Neutrophil (primary cell): Measurements from ENCODE around the gene AOC3.

Experiments used
- H3K27ac ChIP-seq: fragments of 200-600 bp; sonication (generic); 2 replicates; pipeline ENCODE4 v1.5.1; 2016; ENCODE audit warnings: mild to moderate bottlenecking, moderate library complexity
- H3K27me3 ChIP-seq: fragments of 200-600 bp; sonication (generic); 2 replicates; pipeline ENCODE4 v1.6.0; 2016; ENCODE audit warnings: mild to moderate bottlenecking
- H3K36me3 ChIP-seq: fragments of 200-600 bp; sonication (generic); 2 replicates; pipeline ENCODE4 v1.5.1; 2017
- H3K4me1 ChIP-seq, 2 experiments: fragments of 200-600 bp in 1 of 2; sonication (generic) in 1 of 2; 1 replicate in 1 of 2; 2 replicates in 1 of 2; pipeline versions ENCODE4 v1.5.1 to v1.6.1; 2013 to 2016; ENCODE audit warnings: low read depth in 1 of 2, low read length in 1 of 2, mild to moderate bottlenecking in 1 of 2, moderate library complexity in 1 of 2; ENCODE audit not compliant: control insufficient read depth in 1 of 2, insufficient read depth in 1 of 2
- H3K4me3 ChIP-seq, 2 experiments: fragments of 200-600 bp in 1 of 2; sonication (generic) in 1 of 2; 1 replicate in 1 of 2; 2 replicates in 1 of 2; pipeline ENCODE4 v1.5.1; 2013 to 2016; ENCODE audit warnings: low read depth in 1 of 2, low read length in 1 of 2, mild to moderate bottlenecking in 1 of 2, moderate library complexity in 1 of 2
- H3K9me3 ChIP-seq: fragments of 200-600 bp; sonication (generic); 2 replicates; pipeline ENCODE4 v1.5.1; 2016
- TF ChIP-seq, protein P1 (sequence below): fragments of 200-600 bp; sonication (generic); IDR thresholded peaks from 2 replicates; pipeline ENCODE4 v1.5.1; 2016; ENCODE audit warnings: antibody characterized with exemption

Gene AOC3

DNA sequence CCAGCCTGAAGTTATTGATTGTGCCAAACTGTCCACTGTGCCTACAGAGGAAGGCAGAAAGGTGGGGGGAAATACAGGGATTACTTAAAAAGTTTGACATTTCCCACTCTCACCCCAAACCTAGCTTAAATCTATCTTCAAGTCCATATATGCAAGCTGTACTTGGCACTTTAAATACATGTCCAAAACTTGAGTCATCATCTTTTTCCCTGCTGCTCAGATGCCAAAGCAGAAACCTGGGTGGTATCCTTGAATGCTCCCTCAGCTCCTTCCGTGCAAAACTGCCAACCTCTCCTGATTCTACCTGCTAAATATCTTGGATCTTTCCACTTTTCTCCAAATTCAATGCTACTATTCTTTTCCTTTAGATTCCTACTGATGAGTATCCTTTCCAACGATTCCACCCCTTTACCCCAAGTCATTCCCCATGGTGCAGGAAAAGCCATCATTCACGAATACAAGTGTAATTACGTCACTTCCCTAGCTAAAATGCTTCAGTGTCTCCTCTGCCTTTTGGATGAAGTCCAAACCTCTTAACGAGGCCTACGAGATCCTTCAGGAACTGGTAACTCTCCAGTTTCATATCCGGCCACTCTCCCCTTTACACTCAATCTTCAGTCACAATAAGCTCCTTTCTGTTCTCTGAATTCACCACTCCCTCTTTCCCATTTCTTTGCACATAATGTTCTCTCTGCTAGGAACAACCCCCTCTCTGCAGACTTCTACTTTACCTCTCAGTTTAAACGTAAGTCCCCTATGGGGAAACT, 36.2 kb upstream of the AOC3 start:
- Histone ChIP-seq H3K36me3 (peaks cover 97% of the 10 kb centered on the region), H3K9me3 (no peaks in the 10 kb centered on the region), H3K4me3 (no peak overlapping the region), H3K27ac (no peak overlapping the region), H3K27me3 (no peaks in the 10 kb centered on the region), H3K4me1 (no peaks in the 10 kb centered on the region)
- TF ChIP-seq, protein P1, sequence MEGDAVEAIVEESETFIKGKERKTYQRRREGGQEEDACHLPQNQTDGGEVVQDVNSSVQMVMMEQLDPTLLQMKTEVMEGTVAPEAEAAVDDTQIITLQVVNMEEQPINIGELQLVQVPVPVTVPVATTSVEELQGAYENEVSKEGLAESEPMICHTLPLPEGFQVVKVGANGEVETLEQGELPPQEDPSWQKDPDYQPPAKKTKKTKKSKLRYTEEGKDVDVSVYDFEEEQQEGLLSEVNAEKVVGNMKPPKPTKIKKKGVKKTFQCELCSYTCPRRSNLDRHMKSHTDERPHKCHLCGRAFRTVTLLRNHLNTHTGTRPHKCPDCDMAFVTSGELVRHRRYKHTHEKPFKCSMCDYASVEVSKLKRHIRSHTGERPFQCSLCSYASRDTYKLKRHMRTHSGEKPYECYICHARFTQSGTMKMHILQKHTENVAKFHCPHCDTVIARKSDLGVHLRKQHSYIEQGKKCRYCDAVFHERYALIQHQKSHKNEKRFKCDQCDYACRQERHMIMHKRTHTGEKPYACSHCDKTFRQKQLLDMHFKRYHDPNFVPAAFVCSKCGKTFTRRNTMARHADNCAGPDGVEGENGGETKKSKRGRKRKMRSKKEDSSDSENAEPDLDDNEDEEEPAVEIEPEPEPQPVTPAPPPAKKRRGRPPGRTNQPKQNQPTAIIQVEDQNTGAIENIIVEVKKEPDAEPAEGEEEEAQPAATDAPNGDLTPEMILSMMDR, result no peak

DNA sequence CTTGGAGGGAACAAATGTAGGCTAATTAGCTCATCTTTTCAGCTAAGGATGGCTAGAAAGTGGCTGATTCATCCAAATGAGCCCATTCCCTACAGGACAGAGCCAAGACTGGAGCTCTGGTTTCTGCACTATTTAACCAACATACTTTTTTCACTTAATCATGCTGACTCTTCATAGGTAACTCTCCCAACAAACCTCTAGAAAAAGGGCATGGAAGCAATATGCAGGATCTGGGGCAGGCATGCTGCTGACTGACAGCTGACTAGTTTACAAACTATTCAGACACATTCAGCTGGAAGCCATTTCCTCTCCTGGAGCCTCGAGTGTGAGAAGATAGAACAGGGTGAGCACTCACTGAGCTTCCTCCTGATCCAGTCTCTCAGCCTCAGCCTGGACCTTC, 33.1 kb upstream of the AOC3 start:
- no peak overlapping the region for H3K4me3 ChIP-seq
- TF ChIP-seq, protein P1, result no peak
- H3K4me1 ChIP-seq, result peaks cover 0 to 1% of the 10 kb centered on the region in 2 experiments
- peaks cover 95% of the 10 kb centered on the region for H3K36me3 ChIP-seq
- no peaks in the 10 kb centered on the region for H3K9me3 ChIP-seq
- no peak overlapping the region for H3K27ac ChIP-seq
- no peaks in the 10 kb centered on the region for H3K27me3 ChIP-seq

GRCh38 chr17:42818379-42818778, 32.6 kb upstream of the AOC3 start:
- H3K27ac ChIP-seq, result no peak overlapping the region
- H3K4me3 ChIP-seq, result no peak overlapping the region
- no peaks in the 10 kb centered on the region for H3K9me3 ChIP-seq
- peaks cover 3 to 7% of the 10 kb centered on the region in 2 experiments for H3K4me1 ChIP-seq
- TF ChIP-seq, protein P1, result no peak
- H3K27me3 ChIP-seq, result no peaks in the 10 kb centered on the region
- peaks cover 90% of the 10 kb centered on the region for H3K36me3 ChIP-seq

- H3K36me3 ChIP-seq, result peaks cover 73% of the 10 kb centered on the region
- no peaks in the 10 kb centered on the region for H3K27me3 ChIP-seq
- no peak overlapping the region for H3K4me3 ChIP-seq
- no peaks in the 10 kb centered on the region for H3K9me3 ChIP-seq
- TF ChIP-seq, protein P1, result peak; percentile 63
- H3K4me1 ChIP-seq, result peaks cover 11 to 16% of the 10 kb centered on the region in 2 experiments
- no peak overlapping the region for H3K27ac ChIP-seq
These were observed 31.0 kb upstream of the AOC3 start for GRCh38 chr17:42819939-42820535.

- Histone ChIP-seq H3K4me3 (no peak overlapping the region), H3K27ac (no peak overlapping the region), H3K9me3 (no peaks in the 10 kb centered on the region), H3K36me3 (peaks cover 62% of the 10 kb centered on the region), H3K27me3 (no peaks in the 10 kb centered on the region), H3K4me1 (peaks cover 11 to 16% of the 10 kb centered on the region in 2 experiments)
- TF ChIP-seq, protein P1, result no peak
These were observed 29.8 kb upstream of the AOC3 start for GRCh38 chr17:42821176-42821575.
